ENCODE data around the gene SLC35B3.
A peak's percentile ranks its signal among the peaks of the same experiment; 100 is the strongest.
"Not testable (repeated sequence)": the region's sequence is repeated elsewhere in the genome, so short reads cannot be mapped to it uniquely, and the experiment has no call there.

Gene SLC35B3

GRCh38 chr6:8434727-8435092, 635 bp downstream of the SLC35B3 start:
- Histone ChIP-seq H4K20me1 (ENCODE audit: insufficient read depth, low read length) (peaks cover 3% of the 10 kb centered on the region; the same call in 1 of the 2 replicates), H3K9ac (ENCODE audit: low read length) (peak overlapping the region; percentile 99), H3K27me3 (ENCODE audit: low read depth, low read length) (no peaks in the 10 kb centered on the region), H2AFZ (ENCODE audit: low read depth, low read length) (peak overlapping the region; percentile 88; the same call in 1 of the 2 replicates), H3K79me2 (ENCODE audit: low read length) (peaks cover 28% of the 10 kb centered on the region), H3K4me2 (ENCODE audit: low read length) (peak overlapping the region; percentile 75), H3K36me3 (replicated peaks; ENCODE audit: low read depth, low read length) (no peaks in the 10 kb centered on the region), H3K27ac (ENCODE audit: low read length) (peak overlapping the region; percentile 75), H3K4me3 (ENCODE audit: low read length) (peak overlapping the region; percentile 99), H3K9me3 (ENCODE audit: insufficient read depth, low read length) (no peaks in the 10 kb centered on the region), H3K4me1 (ENCODE audit: low read length) (peaks cover 14% of the 10 kb centered on the region)
- TF ChIP-seq EZH2phosphoT487 (IDR thresholded peaks at IDR 0.05; ENCODE audit: low read depth), result no peak
- TF ChIP-seq CTCF (IDR thresholded peaks at IDR 0.05; ENCODE audit: low read depth, low read length), result no peak

- Histone ChIP-seq H3K4me3 (ENCODE audit: low read length) (no peak overlapping the region), H3K4me2 (ENCODE audit: low read length) (no peak overlapping the region)
These were observed 2.7 kb downstream of the SLC35B3 start for GRCh38 chr6:8432614-8433013.

GRCh38 chr6:8429821-8430220, 5.5 kb downstream of the SLC35B3 start:
- no peaks in the 10 kb centered on the region for H3K27me3 ChIP-seq (ENCODE audit: low read depth, low read length)
- H3K4me1 ChIP-seq (ENCODE audit: low read length), result peaks cover 4% of the 10 kb centered on the region
- H4K20me1 ChIP-seq (ENCODE audit: insufficient read depth, low read length), result peaks cover 3% of the 10 kb centered on the region; the same call in 1 of the 2 replicates
- H3K36me3 ChIP-seq (replicated peaks; ENCODE audit: low read depth, low read length), result peaks cover 16% of the 10 kb centered on the region
- no peak overlapping the region for H3K9ac ChIP-seq (ENCODE audit: low read length)
- H3K27ac ChIP-seq (ENCODE audit: low read length), result no peak overlapping the region
- H3K4me3 ChIP-seq (ENCODE audit: low read length), result no peak overlapping the region
- H2AFZ ChIP-seq (ENCODE audit: low read depth, low read length), result no peak overlapping the region
- no peaks in the 10 kb centered on the region for H3K9me3 ChIP-seq (ENCODE audit: insufficient read depth, low read length)
- no peak overlapping the region for H3K4me2 ChIP-seq (ENCODE audit: low read length)
- H3K79me2 ChIP-seq (ENCODE audit: low read length), result peaks cover 23% of the 10 kb centered on the region
- TF ChIP-seq EZH2phosphoT487 (IDR thresholded peaks at IDR 0.05; ENCODE audit: low read depth), result no peak
- no peak for TF ChIP-seq CTCF (IDR thresholded peaks at IDR 0.05; ENCODE audit: low read depth, low read length)

More at GRCh38 chr6:8432614-8433013, 2.7 kb downstream of the SLC35B3 start:
- Histone ChIP-seq H3K27me3 (ENCODE audit: low read depth, low read length) (no peaks in the 10 kb centered on the region), H3K36me3 (replicated peaks; ENCODE audit: low read depth, low read length) (peaks cover 3% of the 10 kb centered on the region), H4K20me1 (ENCODE audit: insufficient read depth, low read length) (peaks cover 3% of the 10 kb centered on the region; the same call in 1 of the 2 replicates), H3K79me2 (ENCODE audit: low read length) (peaks cover 28% of the 10 kb centered on the region), H2AFZ (ENCODE audit: low read depth, low read length) (no peak overlapping the region), H3K9ac (ENCODE audit: low read length) (no peak overlapping the region), H3K4me1 (ENCODE audit: low read length) (peaks cover 14% of the 10 kb centered on the region), H3K9me3 (ENCODE audit: insufficient read depth, low read length) (no peaks in the 10 kb centered on the region), H3K27ac (ENCODE audit: low read length) (no peak overlapping the region)
- TF ChIP-seq CTCF (IDR thresholded peaks at IDR 0.05; ENCODE audit: low read depth, low read length) (no peak), EZH2phosphoT487 (IDR thresholded peaks at IDR 0.05; ENCODE audit: low read depth) (no peak)

GRCh38 chr6:8426544-8426943, 8.8 kb downstream of the SLC35B3 start:
- not testable (repeated sequence) for H3K9me3 ChIP-seq (ENCODE audit: insufficient read depth, low read length); H3K4me2 ChIP-seq (ENCODE audit: low read length); H4K20me1 ChIP-seq (ENCODE audit: insufficient read depth, low read length); H2AFZ ChIP-seq (ENCODE audit: low read depth, low read length); H3K4me3 ChIP-seq (ENCODE audit: low read length); H3K4me1 ChIP-seq (ENCODE audit: low read length); H3K9ac ChIP-seq (ENCODE audit: low read length); H3K27ac ChIP-seq (ENCODE audit: low read length); H3K27me3 ChIP-seq (ENCODE audit: low read depth, low read length); H3K79me2 ChIP-seq (ENCODE audit: low read length)
- peaks cover 19% of the 10 kb centered on the region for H3K36me3 ChIP-seq (replicated peaks; ENCODE audit: low read depth, low read length)

Measured in OCI-LY3 (cell line).